IPS-18a (cell line): ENCODE data around the gene BMERB1.
"Not testable (repeated sequence)": the region's sequence is repeated elsewhere in the genome, so short reads cannot be mapped to it uniquely, and the experiment has no call there.

ENCODE experiments used
- H3K27ac ChIP-seq: one replicate; pipeline ENCODE4 v1.5.1; 2013; ENCODE audit warnings: low read length
- H3K27me3 ChIP-seq: one replicate; pipeline ENCODE4 v1.6.1; 2013; ENCODE audit warnings: mild to moderate bottlenecking, low read length; ENCODE audit not compliant: control insufficient read depth, insufficient read depth
- H3K36me3 ChIP-seq: one replicate; pipeline ENCODE4 v1.6.1; 2013; ENCODE audit warnings: low read depth, low read length; ENCODE audit not compliant: control insufficient read depth
- H3K4me1 ChIP-seq: one replicate; pipeline ENCODE4 v1.6.1; 2013; ENCODE audit warnings: low read depth, low read length; ENCODE audit not compliant: control insufficient read depth
- H3K4me3 ChIP-seq: one replicate; pipeline ENCODE4 v1.5.1; 2013; ENCODE audit warnings: low read length
- H3K9ac ChIP-seq: one replicate; pipeline ENCODE4 v1.6.1; 2013; ENCODE audit warnings: mild to moderate bottlenecking, low read length, moderate library complexity
- H3K9me3 ChIP-seq: one replicate; pipeline ENCODE4 v1.6.1; 2013; ENCODE audit warnings: low read depth, low read length; ENCODE audit not compliant: control insufficient read depth

Gene BMERB1

GRCh38 chr16:15553313-15554088 lies 119.1 kb downstream of the BMERB1 start:
- H3K4me1 ChIP-seq, result peaks cover 4% of the 10 kb centered on the region
- H3K36me3 ChIP-seq, result no peaks in the 10 kb centered on the region
- no peak overlapping the region for H3K9ac ChIP-seq
- no peaks in the 10 kb centered on the region for H3K9me3 ChIP-seq
- H3K27ac ChIP-seq, result no peak overlapping the region
- no peak overlapping the region for H3K4me3 ChIP-seq
- H3K27me3 ChIP-seq, result no peaks in the 10 kb centered on the region

GRCh38 chr16:15556130-15556529 lies 121.7 kb downstream of the BMERB1 start:
- Histone ChIP-seq H3K27ac (no peak overlapping the region), H3K9ac (no peak overlapping the region), H3K4me3 (no peak overlapping the region), H3K9me3 (no peaks in the 10 kb centered on the region), H3K4me1 (peaks cover under 1% of the 10 kb centered on the region), H3K36me3 (no peaks in the 10 kb centered on the region), H3K27me3 (no peaks in the 10 kb centered on the region)

- Histone ChIP-seq H3K4me1 (no peaks in the 10 kb centered on the region), H3K27ac (no peak overlapping the region), H3K9ac (no peak overlapping the region), H3K27me3 (no peaks in the 10 kb centered on the region), H3K9me3 (no peaks in the 10 kb centered on the region), H3K36me3 (no peaks in the 10 kb centered on the region), H3K4me3 (no peak overlapping the region)
Measured at GRCh38 chr16:15557258-15557657, 122.9 kb downstream of the BMERB1 start.

DNA sequence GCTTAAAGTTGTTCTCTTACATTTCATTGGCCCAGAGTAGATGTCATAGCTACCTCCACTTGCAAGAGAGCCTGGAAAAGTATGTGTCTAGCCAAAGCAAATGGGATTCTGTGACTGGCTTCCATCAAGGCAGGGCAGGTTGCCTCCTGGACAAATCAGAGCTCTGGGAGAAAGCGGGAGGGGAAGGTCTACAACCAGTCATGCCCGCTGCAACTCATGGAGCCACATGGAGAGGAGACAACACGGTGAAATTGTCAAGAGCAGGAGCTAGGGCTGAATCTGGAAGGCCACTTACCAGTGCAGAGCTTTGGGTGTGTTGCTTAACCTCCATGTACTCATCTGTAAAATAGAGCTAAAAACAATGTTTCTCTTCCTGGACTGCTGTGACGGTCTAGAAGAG lies 124.8 kb downstream of the BMERB1 start:
- peaks cover 7% of the 10 kb centered on the region for H3K4me1 ChIP-seq
- H3K27me3 ChIP-seq, result no peaks in the 10 kb centered on the region
- H3K4me3 ChIP-seq, result no peak overlapping the region
- H3K36me3 ChIP-seq, result no peaks in the 10 kb centered on the region
- no peak overlapping the region for H3K27ac ChIP-seq
- no peak overlapping the region for H3K9ac ChIP-seq
- no peaks in the 10 kb centered on the region for H3K9me3 ChIP-seq

GRCh38 chr16:15564604-15565339 lies 130.4 kb downstream of the BMERB1 start:
- no peaks in the 10 kb centered on the region for H3K9me3 ChIP-seq
- no peak overlapping the region for H3K4me3 ChIP-seq
- no peaks in the 10 kb centered on the region for H3K36me3 ChIP-seq
- H3K27ac ChIP-seq, result no peak overlapping the region
- H3K27me3 ChIP-seq, result no peaks in the 10 kb centered on the region
- peaks cover 15% of the 10 kb centered on the region for H3K4me1 ChIP-seq
- H3K9ac ChIP-seq, result no peak overlapping the region

- Histone ChIP-seq H3K4me1 (peaks cover 15% of the 10 kb centered on the region), H3K27me3 (no peaks in the 10 kb centered on the region), H3K9me3 (no peaks in the 10 kb centered on the region), H3K36me3 (no peaks in the 10 kb centered on the region), H3K4me3 (no peak overlapping the region), H3K9ac (no peak overlapping the region), H3K27ac (no peak overlapping the region)
Measured at GRCh38 chr16:15566095-15566494, 131.7 kb downstream of the BMERB1 start.

DNA sequence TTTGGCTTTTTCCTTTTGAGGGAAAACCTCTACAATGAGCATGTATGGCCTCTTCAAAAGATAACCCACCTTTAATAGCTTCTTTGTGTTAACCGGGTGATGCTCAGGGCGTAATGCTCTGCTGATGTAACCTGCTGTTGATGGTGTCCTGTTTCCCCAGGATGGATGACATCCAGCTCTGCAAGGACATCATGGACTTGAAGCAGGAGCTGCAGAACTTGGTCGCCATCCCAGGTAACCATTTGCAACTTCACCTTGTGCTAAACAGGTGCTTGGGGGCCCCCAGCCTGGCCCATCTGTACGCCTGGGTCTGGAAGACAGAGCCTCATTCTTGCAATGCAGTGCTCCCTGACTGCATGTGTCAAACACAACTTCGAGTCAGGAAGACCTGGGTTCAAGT lies 133.4 kb downstream of the BMERB1 start:
- Histone ChIP-seq H3K9me3 (no peaks in the 10 kb centered on the region), H3K27me3 (no peaks in the 10 kb centered on the region), H3K27ac (no peak overlapping the region), H3K36me3 (no peaks in the 10 kb centered on the region), H3K4me3 (no peak overlapping the region), H3K9ac (no peak overlapping the region), H3K4me1 (peaks cover 25% of the 10 kb centered on the region)

GRCh38 chr16:15570666-15571065 lies 136.3 kb downstream of the BMERB1 start:
- H3K27me3 ChIP-seq, H3K9ac ChIP-seq, H3K4me3 ChIP-seq, H3K4me1 ChIP-seq, H3K36me3 ChIP-seq, H3K9me3 ChIP-seq, H3K27ac ChIP-seq: not testable (repeated sequence)

- Histone ChIP-seq H3K27me3 (no peaks in the 10 kb centered on the region), H3K4me3 (no peak overlapping the region), H3K27ac (no peak overlapping the region), H3K36me3 (no peaks in the 10 kb centered on the region), H3K9me3 (no peaks in the 10 kb centered on the region), H3K9ac (no peak overlapping the region), H3K4me1 (peaks cover 9% of the 10 kb centered on the region)
Measured at GRCh38 chr16:15571557-15571956, 137.2 kb downstream of the BMERB1 start.

DNA sequence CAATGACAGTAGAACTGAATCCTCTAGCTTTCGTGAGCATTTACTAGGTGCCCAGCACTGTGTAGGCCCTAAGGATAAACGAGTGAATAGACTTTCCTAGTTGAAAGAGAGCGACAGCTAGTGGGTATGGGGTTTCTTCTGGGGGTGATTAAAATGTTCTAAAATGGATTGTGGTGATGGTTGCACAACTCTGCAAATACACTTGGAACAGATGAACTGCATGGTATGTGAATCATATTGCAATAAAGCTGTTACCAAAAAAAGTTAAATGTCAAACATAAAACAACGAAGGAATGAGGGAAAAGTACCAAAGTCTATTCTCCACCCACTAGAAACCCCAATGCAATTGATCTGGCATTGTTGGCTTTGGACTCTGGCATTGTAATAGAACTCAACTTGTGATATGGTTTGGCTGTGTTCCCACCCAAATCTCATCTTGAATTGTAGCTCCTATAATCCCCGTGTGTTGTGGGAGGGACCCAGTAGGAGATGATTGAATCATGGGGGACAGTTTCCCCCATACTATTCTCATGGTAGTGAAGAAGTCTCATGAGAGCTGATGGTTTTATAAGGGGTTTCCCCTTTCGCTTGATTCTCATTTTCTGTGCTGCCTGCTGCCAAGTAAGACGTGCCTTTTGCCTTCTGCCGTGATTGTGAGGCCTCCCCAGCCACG lies 138.1 kb downstream of the BMERB1 start:
- H3K9ac ChIP-seq, result no peak overlapping the region
- H3K27ac ChIP-seq, result no peak overlapping the region
- H3K27me3 ChIP-seq, result no peaks in the 10 kb centered on the region
- no peaks in the 10 kb centered on the region for H3K36me3 ChIP-seq
- H3K4me1 ChIP-seq, result peaks cover 9% of the 10 kb centered on the region
- H3K4me3 ChIP-seq, result no peak overlapping the region
- H3K9me3 ChIP-seq, result no peaks in the 10 kb centered on the region

GRCh38 chr16:15573274-15573895 lies 139.0 kb downstream of the BMERB1 start:
- no peaks in the 10 kb centered on the region for H3K9me3 ChIP-seq
- H3K27ac ChIP-seq, result no peak overlapping the region
- H3K4me1 ChIP-seq, result peaks cover 9% of the 10 kb centered on the region

More at GRCh38 chr16:15573274-15573895, 139.0 kb downstream of the BMERB1 start:
- Histone ChIP-seq H3K36me3 (no peaks in the 10 kb centered on the region), H3K4me3 (no peak overlapping the region), H3K9ac (no peak overlapping the region), H3K27me3 (no peaks in the 10 kb centered on the region)
